ENCODE data around the gene NUDT22.

Gene NUDT22

DNA sequence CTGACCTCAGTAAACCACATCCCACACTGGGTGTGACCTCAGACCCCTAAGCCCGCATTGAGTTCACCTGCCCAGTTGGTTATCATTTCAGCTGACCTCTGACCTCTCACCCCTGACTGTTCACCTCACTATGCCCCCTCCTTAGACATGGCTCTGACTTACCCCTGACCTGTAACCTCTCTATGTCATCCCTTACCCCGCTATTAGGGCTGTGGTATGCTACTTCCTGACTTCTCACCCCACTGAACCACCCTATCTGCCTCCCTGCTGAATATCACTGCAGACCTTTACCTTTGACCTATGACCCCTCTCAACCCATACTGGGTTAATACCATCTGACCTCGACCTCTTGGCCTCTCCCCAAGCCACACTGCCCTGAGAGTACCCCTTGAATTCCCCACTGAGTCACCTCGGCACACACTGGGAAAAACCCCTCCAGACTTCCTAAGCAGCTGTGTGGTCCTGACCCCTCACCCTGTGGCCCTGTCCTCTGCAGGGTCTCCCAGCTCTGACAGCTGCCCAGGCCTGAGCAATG lies 33.5 kb downstream of the NUDT22 start:
- DNase-seq = no peak

DNA sequence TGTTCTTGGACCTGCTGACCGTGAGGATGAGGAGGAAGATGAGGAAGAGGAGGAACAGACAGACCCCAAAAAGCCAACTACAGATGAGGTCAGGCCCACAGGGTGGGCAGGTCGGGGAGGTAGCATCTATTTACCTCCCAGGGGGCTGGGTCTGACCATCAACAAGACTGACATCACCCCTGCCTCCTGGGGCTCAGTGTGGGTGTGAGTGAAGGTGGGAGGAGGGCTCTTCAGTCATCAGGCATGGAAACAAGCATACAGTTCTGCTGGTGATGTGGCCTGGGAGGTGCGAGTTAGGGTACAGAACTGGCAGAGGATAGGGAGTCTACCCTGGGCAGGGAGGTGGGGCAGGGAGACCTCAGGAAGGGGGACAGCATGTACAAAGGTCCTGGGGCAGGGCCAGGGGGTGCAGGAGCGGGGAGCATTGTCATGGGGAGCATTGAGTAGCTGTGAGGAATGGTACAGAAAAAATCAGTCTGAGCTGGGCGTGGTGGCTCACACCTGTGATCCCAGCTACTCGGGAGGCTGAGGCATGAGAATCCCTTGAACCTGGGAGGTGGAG lies 34.2 kb downstream of the NUDT22 start:
- DNase-seq = no peak

DNA sequence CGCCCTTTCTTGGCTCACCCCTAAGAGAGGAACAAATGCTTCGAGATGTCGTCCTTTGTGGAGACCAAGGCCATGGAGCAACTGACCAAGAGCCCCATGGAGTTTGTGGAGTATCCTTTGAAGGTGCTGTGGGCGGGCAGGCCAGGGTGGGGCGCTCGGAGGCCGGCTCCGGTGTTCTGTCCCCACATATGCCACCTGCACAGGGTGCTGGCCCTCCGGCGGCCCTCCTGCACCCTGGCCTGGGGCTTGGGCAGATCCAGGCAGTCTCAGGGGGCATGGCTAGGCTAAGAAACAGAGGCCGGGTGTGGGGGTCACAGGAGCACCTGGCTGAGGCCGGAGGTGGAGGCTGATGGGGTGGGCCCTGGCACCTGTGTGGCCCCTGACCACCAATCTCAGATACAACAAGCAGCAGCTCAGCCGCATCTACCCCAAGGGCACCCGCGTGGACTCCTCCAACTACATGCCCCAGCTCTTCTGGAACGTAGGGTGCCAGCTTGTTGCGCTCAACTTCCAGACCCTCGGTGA lies 35.5 kb downstream of the NUDT22 start:
- no peak for DNase-seq

DNA sequence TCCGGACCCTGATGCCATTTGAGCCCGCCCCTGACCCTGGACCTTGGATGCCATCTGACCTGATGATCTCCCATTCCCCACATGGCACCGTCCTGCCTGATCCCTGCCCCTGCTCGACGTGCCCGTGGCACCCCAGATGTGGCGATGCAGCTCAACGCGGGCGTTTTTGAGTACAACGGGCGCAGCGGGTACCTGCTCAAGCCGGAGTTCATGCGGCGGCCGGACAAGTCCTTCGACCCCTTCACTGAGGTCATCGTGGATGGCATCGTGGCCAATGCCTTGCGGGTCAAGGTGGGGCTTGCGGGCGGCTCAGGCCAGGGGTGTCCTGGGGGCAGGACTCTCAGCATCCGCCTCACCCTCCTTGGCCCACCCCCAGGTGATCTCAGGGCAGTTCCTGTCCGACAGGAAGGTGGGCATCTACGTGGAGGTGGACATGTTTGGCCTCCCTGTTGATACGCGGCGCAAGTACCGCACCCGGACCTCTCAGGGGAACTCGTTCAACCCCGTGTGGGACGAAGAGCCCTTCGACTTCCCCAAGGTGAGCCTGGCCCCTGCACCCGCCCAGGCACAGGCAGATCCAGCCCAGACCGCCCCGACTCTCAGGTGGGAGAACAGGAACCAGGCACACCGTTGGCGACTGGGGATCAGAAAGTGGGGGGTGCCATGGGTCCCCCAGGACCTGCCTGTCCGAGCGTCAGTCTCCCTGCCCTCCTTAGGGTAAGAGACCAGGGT lies 36.4 kb downstream of the NUDT22 start:
- DNase-seq = no peak

DNA sequence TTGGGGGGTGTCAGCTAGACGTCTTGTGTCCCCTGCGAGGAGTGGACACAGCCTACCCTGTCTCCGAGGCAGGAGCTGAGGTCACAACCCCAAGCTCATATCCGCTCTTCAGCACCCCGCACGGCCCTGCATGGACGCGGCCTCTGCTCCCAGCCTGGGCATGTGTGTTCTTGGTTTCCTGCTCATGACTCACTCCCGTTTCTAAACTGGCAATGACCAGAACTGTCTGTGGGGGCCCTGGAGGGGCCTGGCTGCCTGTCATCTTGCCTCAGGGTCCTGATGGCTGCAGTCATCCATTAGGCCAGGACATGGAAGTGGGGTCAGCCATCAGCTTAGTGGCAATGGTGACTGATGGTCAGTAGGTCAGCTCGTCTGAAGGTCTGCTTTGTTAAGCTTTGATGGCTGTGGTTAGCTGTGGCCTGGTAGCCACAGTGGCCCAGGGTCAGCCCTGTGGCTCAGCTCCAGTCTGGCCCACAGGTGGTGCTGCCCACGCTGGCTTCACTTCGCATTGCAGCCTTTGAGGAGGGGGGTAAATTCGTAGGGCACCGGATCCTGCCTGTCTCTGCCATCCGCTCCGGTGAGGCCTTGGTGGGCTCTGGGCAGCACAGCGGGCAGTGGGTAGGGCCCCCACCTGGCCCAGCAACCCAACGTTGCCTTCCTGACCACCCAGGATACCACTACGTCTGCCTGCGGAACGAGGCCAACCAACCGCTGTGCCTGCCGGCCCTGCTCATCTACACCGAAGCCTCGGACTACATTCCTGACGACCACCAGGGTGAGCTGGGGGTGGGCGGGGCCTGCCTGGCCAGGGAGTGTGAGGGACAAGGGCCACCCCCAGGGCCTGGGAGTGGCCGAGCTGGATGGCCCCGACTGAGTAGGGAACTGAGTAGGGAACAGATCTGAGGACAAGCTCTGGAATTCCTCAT lies 37.2 kb downstream of the NUDT22 start:
- no peak for DNase-seq

DNA sequence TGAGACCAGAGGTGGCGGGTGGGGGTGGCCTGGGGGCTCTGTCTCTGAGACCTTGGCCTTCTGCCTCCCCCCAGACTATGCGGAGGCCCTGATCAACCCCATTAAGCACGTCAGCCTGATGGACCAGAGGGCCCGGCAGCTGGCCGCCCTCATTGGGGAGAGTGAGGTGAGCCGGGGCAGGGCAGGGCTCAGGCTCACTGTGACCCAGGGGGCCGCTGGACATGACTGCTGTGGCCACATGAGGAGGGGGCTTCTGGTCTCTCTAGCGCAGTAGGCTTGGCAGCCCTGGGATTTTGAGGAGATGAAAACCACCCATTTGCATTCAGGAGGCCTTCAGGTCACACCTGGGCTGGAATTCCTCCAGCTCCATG lies 37.9 kb downstream of the NUDT22 start:
- no peak for DNase-seq

DNA sequence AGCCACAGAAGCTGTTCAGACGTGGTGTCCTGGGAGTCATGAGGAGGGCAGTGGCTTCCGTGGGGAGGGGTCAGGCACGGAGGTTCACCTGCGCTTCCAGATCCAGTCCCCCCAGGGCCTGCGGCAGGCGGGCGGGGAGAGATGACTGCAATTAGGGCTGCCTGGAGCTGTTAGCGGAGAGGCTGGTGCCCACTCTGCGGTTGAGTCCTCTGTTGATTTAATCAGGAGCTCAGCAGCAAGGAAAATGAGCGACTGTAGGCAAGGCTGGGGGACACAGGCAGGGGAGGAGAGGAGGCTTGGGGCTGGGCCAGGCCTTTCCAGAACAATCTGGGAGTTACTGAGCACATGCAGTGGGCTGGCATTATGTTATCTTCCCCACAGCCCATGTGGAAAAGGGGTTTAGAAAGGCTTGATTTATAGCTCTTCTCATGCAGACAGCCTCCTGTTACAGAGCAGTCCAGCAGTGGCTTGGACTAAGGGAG lies 38.3 kb downstream of the NUDT22 start:
- DNase-seq = no peak

DNA sequence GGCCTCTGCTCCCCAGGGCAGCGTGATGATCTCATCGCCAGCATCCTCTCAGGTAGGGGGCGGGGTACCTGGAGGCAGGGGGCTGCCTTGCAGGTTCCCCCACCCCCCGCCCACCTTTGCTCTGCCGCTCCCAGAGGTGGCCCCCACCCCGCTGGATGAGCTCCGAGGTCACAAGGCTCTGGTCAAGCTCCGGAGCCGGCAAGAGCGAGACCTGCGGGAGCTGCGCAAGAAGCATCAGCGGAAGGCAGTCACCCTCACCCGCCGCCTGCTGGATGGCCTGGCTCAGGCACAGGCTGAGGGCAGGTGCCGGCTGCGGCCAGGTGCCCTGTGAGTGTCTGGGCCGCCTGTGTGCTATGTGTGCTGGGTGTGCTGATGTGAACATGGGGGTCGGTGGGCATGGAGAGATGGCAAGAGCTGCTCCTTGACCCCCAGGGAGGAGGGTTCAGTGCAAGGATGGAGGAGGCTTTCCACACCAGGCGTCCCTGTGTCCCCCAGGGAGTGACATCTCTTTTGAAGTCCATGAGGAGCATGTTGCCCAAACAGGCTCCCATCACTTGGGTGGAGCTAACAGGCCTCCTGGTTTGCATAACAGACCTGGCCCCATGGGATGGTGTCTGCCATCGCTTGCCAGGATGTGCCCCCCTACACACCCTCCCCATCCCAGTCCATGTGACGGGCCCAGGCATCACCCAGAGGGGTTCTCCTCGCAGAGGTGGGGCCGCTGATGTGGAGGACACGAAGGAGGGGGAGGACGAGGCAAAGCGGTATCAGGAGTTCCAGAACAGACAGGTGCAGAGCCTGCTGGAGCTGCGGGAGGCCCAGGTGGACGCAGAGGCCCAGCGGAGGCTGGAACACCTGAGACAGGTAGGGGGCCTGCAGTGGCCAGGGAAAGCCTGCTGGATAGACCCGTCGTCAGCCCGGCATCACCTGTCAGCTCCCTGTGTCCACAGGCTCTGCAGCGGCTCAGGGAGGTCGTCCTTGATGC lies 39.4 kb downstream of the NUDT22 start:
- no peak for DNase-seq

DNA sequence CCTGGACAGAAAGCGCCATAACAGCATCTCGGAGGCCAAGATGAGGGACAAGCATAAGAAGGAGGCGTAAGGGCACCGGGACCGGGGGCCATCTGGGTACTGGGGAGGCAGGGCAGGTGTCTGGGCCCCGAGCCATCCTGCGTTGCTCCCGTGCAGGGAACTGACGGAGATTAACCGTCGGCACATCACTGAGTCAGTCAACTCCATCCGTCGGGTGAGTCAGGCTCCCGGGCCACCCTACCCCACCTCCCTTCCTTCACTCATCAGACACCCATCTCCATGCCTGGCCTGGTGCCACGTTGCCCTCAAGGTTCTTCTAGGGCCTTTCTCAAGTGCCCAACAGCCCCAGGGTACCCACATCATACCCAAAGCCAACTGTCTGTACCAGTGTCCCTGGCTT lies 40.3 kb downstream of the NUDT22 start:
- no peak for DNase-seq

DNA sequence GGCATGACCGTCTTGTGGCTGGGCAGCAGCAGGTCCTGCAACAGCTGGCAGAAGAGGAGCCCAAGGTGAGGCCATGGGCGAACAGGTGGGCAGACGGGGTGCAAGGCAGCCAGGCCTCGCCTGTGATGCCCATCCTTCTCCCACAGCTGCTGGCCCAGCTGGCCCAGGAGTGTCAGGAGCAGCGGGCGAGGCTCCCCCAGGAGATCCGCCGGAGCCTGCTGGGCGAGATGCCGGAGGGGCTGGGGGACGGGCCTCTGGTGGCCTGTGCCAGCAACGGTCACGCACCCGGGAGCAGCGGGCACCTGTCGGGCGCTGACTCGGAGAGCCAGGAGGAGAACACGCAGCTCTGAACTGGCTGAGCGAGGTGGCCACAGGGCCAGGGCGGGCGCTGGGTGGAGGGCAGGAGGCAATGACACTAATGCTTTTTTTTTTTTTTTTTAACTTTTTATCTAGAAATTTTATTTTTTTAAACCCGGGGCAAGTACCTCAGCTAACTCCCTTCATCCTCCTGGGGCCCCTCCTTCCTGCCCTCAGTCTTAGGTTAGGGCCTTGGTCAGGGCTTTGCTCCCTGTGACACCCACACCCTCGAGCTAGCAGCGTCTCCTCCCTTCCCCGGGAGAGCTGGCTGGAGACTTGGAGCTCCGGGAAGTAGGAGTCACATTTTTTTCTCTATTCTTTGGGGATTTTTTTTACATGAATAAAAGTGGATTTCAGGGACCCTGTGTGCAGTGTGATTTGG lies 41.3 kb downstream of the NUDT22 start:
- DNase-seq = no peak

DNA sequence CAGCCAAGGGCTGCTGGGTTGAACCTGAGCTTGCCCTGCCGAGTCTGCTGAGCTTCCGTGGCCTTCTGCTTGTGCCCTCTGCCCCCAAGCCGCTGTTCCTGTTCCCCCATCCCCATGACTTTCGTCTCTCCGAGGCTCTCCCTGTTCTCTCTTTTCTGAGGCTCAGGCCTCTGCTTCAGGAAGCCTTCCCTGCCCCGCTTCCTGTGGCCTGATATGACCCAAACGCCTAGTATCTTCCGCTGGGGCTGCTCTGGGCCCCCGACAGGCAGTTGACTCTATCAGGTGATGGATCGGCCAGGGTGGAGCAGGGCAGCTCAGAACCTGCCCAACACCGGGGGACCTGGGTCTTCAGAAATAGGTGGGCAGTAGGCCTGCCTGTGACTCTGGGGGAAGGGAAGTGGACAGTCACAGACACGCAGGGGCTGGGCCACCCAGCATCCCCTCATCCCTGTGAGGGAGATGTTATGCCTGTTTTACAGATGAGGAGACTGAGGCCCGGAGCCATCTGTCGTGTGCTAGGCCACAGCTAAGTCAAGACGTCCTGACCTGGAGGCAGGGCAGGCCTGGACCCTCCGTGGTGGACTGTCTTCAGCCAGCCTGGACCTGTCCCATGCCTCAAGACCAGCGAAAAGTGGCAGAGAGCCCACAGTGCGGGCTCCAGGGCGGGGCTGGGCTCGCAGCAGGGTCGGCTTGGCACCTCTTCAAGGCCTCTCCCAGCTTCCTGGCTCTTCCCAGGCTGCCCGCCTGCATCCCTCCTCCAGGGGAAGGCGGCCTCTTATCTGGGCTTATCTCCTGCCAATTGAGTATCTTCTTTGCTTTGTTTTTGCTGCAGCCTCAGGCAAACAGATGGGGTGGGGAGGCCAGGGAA lies 42.2 kb downstream of the NUDT22 start:
- no peak for DNase-seq

DNA sequence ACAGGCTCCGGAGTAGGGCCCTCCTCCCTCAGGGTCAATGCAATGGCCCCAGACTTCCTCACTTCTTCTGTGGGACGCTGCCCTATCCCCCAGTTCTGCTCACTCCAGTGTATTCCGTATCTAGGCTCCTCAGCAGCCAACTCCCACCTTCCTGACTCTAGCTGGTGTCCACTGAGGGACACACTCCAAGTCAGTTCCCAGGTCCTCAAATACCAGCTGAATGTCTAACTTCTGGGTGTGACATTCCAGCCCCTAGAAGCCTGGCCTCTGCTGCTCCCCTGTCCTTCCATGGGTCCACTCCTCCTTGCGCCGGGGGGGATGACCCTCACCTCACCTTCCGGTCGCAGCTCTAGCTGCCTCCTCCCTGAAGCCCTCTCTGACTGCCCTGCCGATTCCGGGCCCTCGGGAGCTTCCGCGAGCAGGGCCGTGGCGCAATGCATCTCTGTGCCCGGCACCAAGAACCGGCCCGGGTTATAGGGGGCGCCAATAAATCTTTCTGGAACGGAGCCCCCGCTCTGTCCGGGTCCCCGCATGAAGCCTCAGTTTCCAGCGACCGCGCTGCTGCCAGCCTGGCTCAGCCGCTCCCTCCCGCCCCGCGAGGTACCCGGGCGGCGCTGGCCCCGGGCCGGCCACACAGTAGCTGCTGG lies 42.9 kb downstream of the NUDT22 start:
- DNase-seq = no peak

DNA sequence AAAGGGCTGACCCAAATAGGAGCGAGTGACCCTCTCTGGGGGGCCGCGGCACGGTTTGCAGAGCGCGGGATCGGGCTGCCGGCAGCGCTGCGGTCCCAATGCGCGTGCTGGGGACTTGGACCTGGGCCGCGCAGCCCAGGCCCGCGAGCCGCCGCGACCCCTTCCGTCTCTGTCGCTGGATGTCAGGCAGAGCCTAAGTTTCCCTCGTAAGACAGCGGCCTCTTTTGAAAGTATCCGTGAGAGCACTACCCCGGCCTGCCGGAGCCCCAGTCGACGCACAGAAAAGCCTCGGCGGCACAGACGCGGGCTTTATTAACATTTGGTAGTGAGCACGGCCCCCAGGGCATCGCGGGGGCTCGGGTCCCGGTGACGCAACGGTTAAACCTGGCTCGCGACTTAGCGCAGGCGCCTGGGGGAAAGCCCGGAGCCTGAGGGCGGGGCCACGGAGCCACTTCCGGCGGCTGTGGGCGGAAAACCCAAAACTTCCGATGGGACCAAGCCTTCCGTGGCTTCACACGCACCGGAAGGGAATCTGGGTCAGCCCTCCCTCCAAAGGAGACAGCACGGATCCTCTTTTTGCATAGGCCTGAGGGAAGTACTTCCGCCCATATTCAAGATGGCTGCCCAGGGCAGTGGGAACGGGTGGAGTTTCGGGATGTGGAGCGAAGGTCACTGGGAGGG lies 43.6 kb downstream of the NUDT22 start:
- peak; percentile 95 to 98 for DNase-seq

DNA sequence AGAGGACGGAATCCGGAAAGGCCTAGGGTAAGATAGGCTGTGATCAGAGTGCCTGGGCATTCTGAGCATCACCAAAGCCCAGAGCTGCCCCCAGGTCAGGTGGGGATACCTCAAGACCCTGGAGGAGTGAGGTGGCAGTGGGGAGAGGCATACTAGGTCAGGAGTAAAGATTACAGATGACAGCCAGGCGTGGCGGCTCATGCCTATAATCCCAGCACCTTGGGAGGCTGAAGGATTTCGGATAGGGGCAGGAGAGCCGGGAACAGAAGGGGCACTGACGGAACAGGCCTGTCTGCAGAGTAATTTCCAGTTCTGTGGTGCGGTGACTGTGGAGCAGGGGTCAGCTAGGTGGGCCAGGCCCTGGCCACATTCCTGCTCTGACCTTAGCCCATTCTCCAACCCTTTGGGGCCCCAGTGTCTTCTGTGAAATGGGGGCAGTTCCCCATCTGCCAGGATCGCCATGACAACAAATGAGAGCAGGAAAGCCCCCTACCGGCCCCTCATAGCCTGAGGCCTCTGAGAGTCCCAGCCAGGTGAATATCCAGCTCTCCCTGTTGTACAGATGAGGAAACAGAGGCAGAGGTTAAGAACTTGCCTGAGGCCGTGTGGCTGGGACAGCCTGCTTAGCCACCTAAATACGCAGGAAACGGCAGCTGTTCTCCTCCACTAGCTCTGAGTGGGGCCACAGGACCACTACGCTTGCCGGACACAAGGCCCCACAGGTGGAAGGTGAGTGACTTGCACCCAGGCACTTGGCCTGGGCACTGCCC lies 49.1 kb downstream of the NUDT22 start:
- DNase-seq = no peak

DNA sequence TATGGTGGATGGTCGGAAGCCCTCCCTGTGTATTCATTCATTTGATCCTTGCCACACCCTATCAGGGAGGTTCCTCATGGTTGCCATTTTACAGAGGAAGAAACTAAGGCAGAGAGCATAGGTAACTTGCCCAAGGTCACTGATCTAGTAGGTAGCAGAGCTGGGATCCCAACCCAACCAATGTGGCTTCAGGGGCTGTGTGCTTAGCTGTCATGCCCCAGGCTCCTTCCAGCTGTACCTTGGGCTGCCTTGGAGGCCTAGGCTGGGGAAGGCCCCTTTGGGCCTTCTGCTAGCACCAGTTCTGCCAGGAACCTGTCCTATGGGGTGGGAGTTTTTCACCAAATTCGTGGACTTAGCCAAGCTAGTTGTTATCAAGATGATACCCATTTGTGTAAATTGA lies 49.8 kb downstream of the NUDT22 start:
- DNase-seq = no peak

DNA sequence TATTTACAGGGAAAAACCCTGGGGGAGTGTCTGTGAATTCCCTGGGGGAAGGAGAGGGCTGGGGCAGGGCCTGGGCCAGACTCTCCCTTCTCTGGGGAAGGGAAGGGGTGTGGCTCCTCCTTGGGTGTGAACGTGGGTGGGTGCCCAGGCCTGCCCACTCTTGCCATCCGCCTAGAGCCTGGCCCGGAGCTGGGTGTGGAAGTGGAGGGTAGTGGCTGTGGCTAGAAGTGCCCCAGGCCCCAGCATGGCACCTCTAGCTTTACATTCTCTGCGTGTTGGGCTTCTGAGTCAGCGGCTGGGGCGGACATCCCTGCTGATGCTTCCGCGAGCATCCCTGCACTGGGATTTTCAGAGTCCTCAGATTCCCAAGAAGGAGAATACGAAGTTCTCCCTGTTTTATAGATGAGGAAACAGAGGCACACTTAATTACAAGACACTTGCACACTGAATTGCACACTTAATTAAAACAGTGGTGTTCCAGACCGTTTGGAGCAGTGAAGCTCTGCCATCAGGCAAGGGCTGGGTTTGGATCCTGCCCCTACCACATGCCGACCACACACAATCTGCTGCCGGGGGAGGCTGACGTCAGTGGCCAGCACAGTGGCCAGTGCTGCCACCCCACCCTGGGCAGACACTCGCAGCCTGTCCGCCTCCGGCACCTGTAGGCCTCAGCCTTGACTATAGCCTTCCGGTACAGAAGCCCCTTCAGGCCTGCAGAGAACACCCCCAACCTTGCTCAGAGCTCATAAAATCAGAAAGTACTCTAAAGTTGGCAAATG lies 50.8 kb downstream of the NUDT22 start:
- no peak for DNase-seq

DNA sequence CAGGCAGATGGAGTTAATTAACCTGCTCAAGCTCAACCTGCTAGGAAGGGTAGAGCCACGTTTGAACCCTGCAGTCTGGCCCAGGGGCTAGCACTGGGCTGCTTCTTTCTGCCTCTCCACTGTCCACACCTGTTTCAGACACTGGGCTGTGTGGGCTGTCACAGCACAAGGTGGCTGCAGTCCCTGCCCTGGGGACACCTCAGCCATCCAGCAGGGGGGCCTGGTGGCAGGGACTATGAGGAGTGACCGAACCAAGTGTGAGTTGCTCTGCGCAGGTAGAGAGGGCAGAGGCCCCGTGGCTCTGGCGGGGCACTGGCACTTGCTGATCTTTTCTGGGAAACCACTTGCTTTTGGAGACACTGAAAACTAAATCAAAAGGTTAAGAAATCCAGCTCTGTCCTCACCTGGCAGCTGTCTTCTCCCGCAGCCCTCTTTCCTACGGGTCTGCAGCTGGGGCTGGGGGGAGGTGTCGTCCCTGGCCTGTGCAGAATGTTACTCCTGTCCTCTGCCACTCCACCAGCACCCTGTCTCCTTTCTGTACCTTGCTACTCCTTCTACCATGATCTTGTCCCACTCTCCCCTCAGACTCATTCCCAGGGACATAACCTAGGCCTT lies 52.6 kb downstream of the NUDT22 start:
- no peak for DNase-seq

Measured in stimulated activated CD4-positive, alpha-beta T cell treated with anti-CD3 and anti-CD28 coated beads, Interleukin-2, amount 100 ng/mL, for 48 hours (primary cell).